Upper lobe of left lung (tissue), 4 donors: Measurements from ENCODE around the gene CAPN5.

Experiments
- CTCF ChIP-seq, 6 experiments: fragments of 450-650 bp in 4 of 6; fragments of 200-600 bp in 2 of 6; sonication (generic) in 2 of 6; IDR thresholded peaks; one replicate each; pipeline ENCODE4 v1.5.1; 2016 to 2019; ENCODE audit warnings: antibody characterized with exemption in 6 of 6
- POLR2A ChIP-seq, 4 donors: fragments of 450-650 bp; IDR thresholded peaks; one replicate each; pipeline ENCODE4 v1.5.1; 2016 to 2017; ENCODE audit warnings: antibody characterized with exemption in 4 of 4, mild to moderate bottlenecking in 2 of 4
- POLR2AphosphoS5 ChIP-seq, 2 donors: sonication (generic); formaldehyde crosslinking; IDR thresholded peaks; one replicate each; pipeline ENCODE4 v1.5.1; 2017; ENCODE audit warnings: antibody characterized with exemption in 2 of 2

- TF ChIP-seq CTCF (IDR thresholded peaks at IDR 0.05) = no peak
- no peak for TF ChIP-seq POLR2A (IDR thresholded peaks at IDR 0.05)
- no peak for TF ChIP-seq POLR2AphosphoS5 (IDR thresholded peaks at IDR 0.05)
Measured at GRCh38 chr11:77149716-77150392, 83.1 kb downstream of the CAPN5 start.
